Heart left ventricle (tissue), 13 donors: ENCODE measurements around the gene GGCX.

Source experiments
- CTCF ChIP-seq, 12 donors: fragments of 200-600 bp; sonication (generic) in 4 of 12; IDR thresholded peaks; one replicate each; pipeline versions ENCODE4 v1.5.0 to v1.8.0; 2018 to 2022; ENCODE audit warnings: antibody characterized with exemption in 12 of 12, mild to moderate bottlenecking in 5 of 12
- POLR2A ChIP-seq, 2 donors: fragments of 450-650 bp; IDR thresholded peaks; one replicate each; pipeline ENCODE4 v1.6.1; 2017; ENCODE audit warnings: antibody characterized with exemption in 2 of 2, mild to moderate bottlenecking in 2 of 2, moderate library complexity in 2 of 2
- donor health status: ischemic (EF 13 %, LVEDD 7.1; RV severe dilation, severe dysfunction).
- donor health status: DM: no; HTN: yes; CAD: no.
- donor health status: DM: no; HTN: no; CAD: no.
- donor health status: ischemic (EF 25% LVEDD 6.9; RV normal size, moderate dysfunction).
- donor health status: ischemic (EF 25% LVEDD 5.7; RV mildly dilated, moderate dysfunction).
- donor health status: ischemic (EF 35%, LVEDD 5.7; RV mildly dilated, moderate dysfunction).
- donor health status: nonischemic (EF 11% LVEDD 7.7; RV severe dilation, severe dysfunction).
- donor health status: DM: yes; HTN: yes; CAD: no.
- donor health status: PGD.
- donor health status: ischemic (EF 29% LVEDD 5.4; RV normal size, mild dysfunction).
- donor health status: nonischemic (EF 23%, LVEDD 6.1; RV moderate dilation, normal function).

DNA sequence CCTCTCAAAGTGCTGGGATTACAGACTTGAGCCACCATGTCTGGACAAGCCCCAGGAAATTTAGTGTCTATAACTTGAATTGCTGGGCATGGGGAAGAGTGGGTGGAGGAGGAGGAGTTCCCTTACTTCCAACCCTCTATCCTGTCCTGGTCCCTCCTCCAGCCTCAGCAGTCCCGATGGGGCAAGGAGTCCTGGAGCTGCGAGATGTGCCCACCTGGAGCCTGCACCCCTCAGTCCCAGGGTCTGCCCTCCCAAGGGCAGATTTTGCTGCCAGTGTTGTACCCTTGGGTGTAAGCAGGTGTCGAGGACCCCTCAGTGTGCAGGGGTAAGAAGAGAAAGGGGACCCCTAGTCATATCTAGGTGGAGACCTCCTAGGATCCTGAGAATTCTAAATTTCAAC is 18.9 kb upstream of the GGCX start:
- no peak for TF ChIP-seq POLR2A (IDR thresholded peaks at IDR 0.05)
- TF ChIP-seq CTCF (IDR thresholded peaks at IDR 0.05): no peak
